Measurements from ENCODE around the gene ISCA2.
"Not testable (repeated sequence)": the region's sequence is repeated elsewhere in the genome, so short reads cannot be mapped to it uniquely, and the experiment has no call there.

Gene ISCA2, protein sequence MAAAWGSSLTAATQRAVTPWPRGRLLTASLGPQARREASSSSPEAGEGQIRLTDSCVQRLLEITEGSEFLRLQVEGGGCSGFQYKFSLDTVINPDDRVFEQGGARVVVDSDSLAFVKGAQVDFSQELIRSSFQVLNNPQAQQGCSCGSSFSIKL

DNA sequence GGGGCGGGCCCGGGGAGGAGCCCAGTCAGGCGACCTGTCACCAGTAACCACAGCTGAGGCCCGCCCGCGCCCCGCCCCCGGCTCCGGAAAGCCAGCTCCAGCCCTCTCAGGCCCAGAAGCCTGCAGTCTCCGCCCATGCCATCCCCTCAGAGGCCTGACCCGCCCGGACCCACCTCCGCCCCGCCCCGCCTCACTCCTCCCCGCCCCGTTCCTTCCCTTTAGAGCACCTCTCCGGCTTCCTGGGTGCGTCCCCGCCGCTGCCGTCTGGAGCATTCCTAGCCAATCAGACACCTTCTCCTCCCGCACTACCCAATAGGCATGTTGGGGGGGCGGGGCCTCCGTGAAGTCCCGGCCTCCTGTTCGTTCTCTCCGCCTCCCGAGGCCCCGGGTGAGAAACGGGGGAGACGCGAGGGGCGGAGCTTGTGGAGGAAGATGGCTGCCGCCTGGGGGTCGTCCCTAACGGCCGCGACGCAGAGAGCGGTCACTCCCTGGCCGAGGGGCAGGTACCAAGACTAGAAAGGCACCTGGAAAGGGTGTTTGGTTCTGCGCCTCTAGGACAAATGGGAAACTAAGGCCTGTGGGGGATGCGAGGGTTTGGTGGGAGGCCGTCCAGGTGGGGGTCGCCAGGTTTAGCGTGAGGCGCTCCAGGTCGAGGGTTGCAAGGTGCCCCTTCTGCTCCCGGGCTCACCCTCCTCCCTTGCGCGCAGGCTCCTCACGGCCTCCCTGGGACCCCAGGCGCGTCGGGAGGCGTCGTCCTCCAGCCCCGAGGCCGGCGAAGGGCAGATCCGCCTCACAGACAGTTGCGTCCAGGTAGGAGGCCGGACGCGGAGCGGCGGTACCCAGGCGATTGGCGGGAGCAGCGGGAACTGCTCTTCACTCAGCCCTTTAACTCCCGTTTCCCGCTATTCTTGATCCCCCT is at the start of gene ISCA2:
Gene ISCA2, plus strand, starts transcription at position 423 of the 919 bp plus-strand sequence. Its CDS starts 10 bp downstream, at position 433.
- DNase-seq (ENCODE audit: low spot score) (peak; percentile 93), FAIRE-seq (peak; percentile 44)

DNA sequence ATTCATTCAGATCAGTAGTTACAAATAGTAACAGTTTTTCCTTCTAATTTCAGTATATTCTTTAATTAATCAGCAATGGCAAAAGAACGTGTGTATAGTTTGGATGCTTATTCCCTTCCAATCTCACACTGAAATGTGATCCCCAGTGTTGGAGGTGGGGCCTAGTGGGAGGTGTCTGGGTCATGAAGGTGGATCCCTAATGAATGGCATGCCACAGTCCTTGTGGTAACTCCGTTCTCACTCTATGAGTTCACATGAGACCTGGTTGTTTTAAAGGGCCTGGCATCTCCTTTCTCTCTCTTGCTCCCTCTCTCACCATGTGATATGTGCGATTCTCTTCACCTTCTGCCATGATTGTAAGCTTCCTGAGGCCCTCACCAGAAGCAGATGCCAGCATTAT is 48.7 kb upstream of the ISCA2 start:
- FAIRE-seq: no peak
- no peak for DNase-seq (ENCODE audit: low spot score)

- FAIRE-seq; DNase-seq (ENCODE audit: low spot score): not testable (repeated sequence)
Measured at GRCh38 chr14:74454397-74454796, 39.2 kb upstream of the ISCA2 start.

GRCh38 chr14:74456684-74457564 is 36.6 kb upstream of the ISCA2 start:
- FAIRE-seq: no peak
- no peak for DNase-seq (ENCODE audit: low spot score)

- no peak for DNase-seq (ENCODE audit: low spot score)
- FAIRE-seq: no peak
Measured at GRCh38 chr14:74457565-74457895, 36.0 kb upstream of the ISCA2 start.

GRCh38 chr14:74459289-74459946 is 34.1 kb upstream of the ISCA2 start:
- peak; percentile 9 for DNase-seq (ENCODE audit: low spot score)
- no peak for FAIRE-seq

- no peak for FAIRE-seq
- DNase-seq (ENCODE audit: low spot score): no peak
Measured at GRCh38 chr14:74459976-74460375, 33.6 kb upstream of the ISCA2 start.

- DNase-seq (ENCODE audit: low spot score): no peak
- FAIRE-seq: no peak
Measured at GRCh38 chr14:74462993-74463392, 30.6 kb upstream of the ISCA2 start.

DNA sequence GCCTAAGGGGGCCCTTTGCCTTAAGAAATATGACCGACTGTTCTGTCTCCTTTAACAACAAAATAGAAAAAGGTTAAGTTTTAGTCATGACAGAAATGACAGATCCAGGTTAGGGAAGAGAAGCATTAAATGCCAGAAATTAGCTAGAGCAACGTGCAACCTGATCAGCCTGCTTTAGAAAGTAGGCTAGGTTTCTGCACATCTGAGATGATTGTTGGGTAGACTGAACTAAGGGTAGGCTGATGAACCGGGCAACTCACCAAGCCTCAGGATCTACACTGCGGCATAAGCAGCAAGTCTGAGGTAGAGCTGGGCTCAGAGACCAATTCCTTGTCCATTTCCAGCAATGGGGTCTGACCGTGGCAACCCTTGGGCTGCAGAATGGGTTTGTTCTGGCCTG is 29.9 kb upstream of the ISCA2 start:
- DNase-seq (ENCODE audit: low spot score) (no peak), FAIRE-seq (no peak)

DNA sequence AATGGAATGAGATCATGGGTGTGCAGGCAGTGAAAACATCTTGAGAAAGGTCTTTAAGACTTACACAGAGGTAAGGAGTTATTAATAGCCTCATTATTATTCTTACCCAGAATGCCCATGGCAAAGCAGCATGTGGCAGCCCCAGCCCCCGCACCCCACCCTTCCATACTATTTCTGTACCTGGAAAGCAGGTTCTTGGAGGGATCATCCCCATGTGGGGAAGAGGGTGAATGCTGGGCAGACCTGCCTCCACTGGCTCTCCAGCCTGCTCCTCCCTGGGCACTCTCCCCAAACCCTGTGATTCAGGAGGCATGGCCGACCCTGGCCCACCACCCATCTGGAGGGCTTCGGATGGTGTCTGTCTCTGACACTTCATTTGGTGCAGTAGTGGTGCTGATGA is 28.8 kb upstream of the ISCA2 start:
- no peak for FAIRE-seq
- no peak for DNase-seq (ENCODE audit: low spot score)

- DNase-seq (ENCODE audit: low spot score): no peak
- FAIRE-seq: no peak
Measured at GRCh38 chr14:74465335-74465734, 28.2 kb upstream of the ISCA2 start.

DNA sequence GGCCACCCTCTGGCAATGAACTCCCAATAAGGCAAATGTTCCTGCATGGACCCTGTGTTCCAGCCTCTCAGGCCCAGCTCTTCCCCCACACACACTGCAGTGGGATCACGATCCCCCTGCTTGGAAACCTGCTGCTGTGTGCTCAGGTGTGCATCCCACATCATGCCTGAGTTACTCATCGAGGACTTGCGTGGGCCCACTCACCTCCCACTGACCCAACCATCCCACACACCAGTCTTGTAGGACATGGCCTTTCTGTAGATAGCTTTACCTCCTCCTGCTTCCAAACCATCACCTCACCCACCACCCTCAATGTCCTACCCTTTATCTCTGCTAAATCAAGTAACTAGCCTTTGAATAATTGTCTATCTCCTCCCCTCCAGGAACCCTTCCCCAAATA is 25.1 kb upstream of the ISCA2 start:
- DNase-seq (ENCODE audit: low spot score): no peak
- no peak for FAIRE-seq

DNA sequence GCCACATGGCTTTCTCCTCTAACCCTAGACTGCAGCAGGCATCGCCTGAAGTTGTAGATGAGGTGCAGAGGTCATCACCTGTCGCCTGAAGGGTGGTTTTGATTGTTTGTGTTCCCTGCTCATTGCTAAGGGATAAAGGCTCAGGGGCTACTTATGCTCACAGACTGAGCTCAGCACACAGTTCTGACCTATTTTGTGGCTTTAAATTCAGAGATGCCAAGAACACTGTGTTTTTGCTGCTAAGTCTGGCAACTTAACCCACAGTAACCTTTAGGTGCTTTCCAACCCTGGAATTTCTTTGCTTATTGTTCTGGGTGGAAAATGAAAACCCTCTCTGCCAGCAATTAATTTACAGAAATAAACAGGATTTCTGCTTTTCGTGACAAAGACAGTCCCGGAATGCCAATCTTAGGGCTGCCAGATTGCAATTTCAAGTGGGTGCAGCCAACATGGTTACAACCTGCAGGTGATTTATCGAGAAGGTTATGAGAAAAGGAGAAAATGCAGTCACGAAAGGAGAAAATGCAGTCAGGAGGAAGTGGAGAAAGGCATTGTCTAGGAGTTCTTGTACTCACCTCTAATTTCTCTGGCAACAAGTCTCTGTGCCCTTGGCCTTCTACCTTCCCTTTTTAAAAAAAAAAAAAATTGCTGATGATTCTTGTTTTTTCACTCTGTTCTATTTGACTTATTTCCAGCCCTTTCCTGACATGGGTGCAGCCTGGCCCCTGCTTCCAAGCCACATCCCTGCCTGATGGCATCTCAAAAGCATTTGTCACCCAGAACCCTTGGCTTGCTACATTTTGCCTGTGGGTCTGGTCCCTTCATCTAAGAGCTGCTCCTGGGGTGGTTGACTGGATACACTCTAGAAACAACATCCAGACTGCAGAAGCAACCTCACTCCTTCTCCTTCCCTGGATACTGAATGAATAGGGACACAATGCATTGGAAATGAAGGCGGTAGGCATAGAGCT is 23.7 kb upstream of the ISCA2 start:
- DNase-seq (ENCODE audit: low spot score): no peak
- no peak for FAIRE-seq

GRCh38 chr14:74472601-74473000 is 21.0 kb upstream of the ISCA2 start:
- no peak for DNase-seq (ENCODE audit: low spot score)
- FAIRE-seq: no peak

- DNase-seq (ENCODE audit: low spot score) (no peak), FAIRE-seq (no peak)
Measured at GRCh38 chr14:74474376-74474775, 19.2 kb upstream of the ISCA2 start.

GRCh38 chr14:74475678-74476077 is 17.9 kb upstream of the ISCA2 start:
- DNase-seq (ENCODE audit: low spot score) (peak; percentile 53), FAIRE-seq (peak; percentile 52)

DNA sequence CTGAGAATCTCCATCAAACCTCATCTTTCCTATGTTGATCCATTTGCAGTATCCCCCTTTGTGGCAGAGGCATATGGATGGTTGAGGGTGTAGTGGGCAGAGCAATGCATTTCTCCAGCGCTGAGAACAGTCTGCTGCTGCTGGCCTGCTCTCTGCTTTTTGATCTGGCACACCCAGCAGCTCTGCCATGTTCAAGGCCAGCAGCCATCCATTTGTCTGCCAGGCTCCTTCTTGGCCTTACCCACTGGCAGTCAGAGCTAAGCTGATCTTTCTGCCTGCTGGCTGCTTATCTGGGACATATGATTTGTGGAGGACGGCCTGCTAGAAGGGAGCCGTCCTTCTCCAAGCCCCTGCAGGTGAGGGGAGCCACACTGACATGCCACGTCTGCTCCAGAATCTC is 17.5 kb upstream of the ISCA2 start:
- DNase-seq (ENCODE audit: low spot score): no peak
- no peak for FAIRE-seq

DNA sequence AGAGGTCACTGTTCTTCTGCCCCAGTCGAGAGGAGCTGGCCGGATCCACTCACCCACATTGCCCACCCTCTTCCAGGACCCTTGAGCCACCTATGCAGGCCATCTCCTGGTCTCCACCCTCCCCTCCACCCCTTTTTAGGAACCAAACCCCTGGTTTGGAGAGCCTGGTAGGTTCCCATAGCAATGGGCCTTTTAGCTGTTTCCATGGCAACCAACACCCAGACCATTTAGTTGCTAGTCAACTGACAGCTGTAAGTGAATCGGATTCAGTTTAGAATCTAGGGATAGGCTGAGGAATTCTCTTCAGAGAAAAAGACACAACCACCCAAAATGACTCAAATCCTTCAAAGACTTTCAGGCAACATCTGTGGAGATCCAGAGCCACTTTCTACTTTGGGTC is 17.0 kb upstream of the ISCA2 start:
- FAIRE-seq (no peak), DNase-seq (ENCODE audit: low spot score) (no peak)

GRCh38 chr14:74478996-74479635 is 14.4 kb upstream of the ISCA2 start:
- FAIRE-seq (no peak), DNase-seq (ENCODE audit: low spot score) (no peak)

- DNase-seq (ENCODE audit: low spot score) (no peak), FAIRE-seq (no peak)
Measured at GRCh38 chr14:74480046-74480445, 13.5 kb upstream of the ISCA2 start.
